ENCODE results near the gene GFRA1.

DNA sequence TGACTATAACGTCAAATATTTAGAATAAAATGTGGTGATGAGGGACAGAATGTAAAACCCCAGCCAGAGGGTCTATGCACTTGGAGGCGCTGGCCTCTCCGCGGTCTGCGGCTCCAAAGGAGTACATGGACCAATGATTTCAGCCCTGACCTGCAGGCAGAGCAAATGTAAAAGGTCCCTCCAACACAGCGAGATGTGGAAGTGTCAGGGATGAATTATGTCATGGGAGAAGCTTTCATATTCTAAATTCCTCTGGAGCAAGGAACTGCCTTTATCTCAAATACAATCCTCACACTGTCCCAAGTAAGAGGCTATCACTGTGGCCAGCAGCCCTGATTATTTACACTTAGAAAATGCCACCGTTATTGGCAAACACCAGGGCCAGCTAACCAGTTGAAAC, 139.4 kb downstream of the GFRA1 start:
- TF ChIP-seq, protein P1, sequence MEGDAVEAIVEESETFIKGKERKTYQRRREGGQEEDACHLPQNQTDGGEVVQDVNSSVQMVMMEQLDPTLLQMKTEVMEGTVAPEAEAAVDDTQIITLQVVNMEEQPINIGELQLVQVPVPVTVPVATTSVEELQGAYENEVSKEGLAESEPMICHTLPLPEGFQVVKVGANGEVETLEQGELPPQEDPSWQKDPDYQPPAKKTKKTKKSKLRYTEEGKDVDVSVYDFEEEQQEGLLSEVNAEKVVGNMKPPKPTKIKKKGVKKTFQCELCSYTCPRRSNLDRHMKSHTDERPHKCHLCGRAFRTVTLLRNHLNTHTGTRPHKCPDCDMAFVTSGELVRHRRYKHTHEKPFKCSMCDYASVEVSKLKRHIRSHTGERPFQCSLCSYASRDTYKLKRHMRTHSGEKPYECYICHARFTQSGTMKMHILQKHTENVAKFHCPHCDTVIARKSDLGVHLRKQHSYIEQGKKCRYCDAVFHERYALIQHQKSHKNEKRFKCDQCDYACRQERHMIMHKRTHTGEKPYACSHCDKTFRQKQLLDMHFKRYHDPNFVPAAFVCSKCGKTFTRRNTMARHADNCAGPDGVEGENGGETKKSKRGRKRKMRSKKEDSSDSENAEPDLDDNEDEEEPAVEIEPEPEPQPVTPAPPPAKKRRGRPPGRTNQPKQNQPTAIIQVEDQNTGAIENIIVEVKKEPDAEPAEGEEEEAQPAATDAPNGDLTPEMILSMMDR (IDR thresholded peaks at IDR 0.05): no peak
- no peak for TF ChIP-seq POLR2A (IDR thresholded peaks at IDR 0.05)
